ENCODE data around the gene SMYD3.

Gene SMYD3

GRCh38 chr1:246318622-246319021, 188.5 kb downstream of the SMYD3 start:
- TF ChIP-seq, protein P1, sequence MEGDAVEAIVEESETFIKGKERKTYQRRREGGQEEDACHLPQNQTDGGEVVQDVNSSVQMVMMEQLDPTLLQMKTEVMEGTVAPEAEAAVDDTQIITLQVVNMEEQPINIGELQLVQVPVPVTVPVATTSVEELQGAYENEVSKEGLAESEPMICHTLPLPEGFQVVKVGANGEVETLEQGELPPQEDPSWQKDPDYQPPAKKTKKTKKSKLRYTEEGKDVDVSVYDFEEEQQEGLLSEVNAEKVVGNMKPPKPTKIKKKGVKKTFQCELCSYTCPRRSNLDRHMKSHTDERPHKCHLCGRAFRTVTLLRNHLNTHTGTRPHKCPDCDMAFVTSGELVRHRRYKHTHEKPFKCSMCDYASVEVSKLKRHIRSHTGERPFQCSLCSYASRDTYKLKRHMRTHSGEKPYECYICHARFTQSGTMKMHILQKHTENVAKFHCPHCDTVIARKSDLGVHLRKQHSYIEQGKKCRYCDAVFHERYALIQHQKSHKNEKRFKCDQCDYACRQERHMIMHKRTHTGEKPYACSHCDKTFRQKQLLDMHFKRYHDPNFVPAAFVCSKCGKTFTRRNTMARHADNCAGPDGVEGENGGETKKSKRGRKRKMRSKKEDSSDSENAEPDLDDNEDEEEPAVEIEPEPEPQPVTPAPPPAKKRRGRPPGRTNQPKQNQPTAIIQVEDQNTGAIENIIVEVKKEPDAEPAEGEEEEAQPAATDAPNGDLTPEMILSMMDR (IDR thresholded peaks at IDR 0.05; ENCODE audit: insufficient read depth, low read length, poor library complexity, severe bottlenecking): no peak
- no peak for TF ChIP-seq EZH2phosphoT487 (conservative IDR thresholded peaks at IDR 0.05; ENCODE audit: low read length)
- H3K9ac ChIP-seq (ENCODE audit: low read length): no peak overlapping the region
- H3K27me3 ChIP-seq (ENCODE audit: low read length): no peaks in the 10 kb centered on the region
- no peak overlapping the region for H3K4me3 ChIP-seq (ENCODE audit: insufficient read depth, low read length, poor library complexity, severe bottlenecking)
- no peaks in the 10 kb centered on the region for H3K9me3 ChIP-seq (ENCODE audit: insufficient read depth, low read length)
- H3K27ac ChIP-seq (ENCODE audit: low read depth, low read length): no peak overlapping the region
- no peak overlapping the region for H2AFZ ChIP-seq (ENCODE audit: low read depth, low read length, severe bottlenecking)
- H3K79me2 ChIP-seq (ENCODE audit: insufficient read depth, low read length): no peaks in the 10 kb centered on the region
- no peaks in the 10 kb centered on the region for H3K36me3 ChIP-seq (ENCODE audit: low read length)
- H3K4me2 ChIP-seq (ENCODE audit: low read depth, low read length, poor library complexity, severe bottlenecking): no peak overlapping the region
- no peaks in the 10 kb centered on the region for H4K20me1 ChIP-seq (ENCODE audit: low read depth, low read length)
- H3K9me2 ChIP-seq (replicated peaks; ENCODE audit: insufficient read depth, low read length): no peaks in the 10 kb centered on the region
- no peaks in the 10 kb centered on the region for H3F3A ChIP-seq (ENCODE audit: insufficient read depth)

DNA sequence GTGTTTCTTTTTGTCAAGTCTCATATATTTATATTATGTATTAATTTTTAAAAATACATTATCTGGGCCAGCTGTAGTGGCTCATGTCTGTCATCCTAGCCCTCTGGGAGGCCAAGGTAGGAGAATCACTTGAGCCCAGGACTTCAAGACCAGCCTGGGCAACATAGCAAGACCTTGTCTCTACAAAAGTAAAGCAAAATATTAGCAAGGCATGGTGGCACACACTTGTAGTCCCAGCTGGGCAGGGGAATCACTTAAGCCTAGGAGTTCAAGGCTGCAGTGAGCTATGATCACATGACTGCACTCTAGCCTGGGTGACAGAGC, 189.1 kb downstream of the SMYD3 start:
- Histone ChIP-seq H3K4me2 (ENCODE audit: low read depth, low read length, poor library complexity, severe bottlenecking) (no peak overlapping the region), H3K9ac (ENCODE audit: low read length) (no peak overlapping the region)
- no peak for TF ChIP-seq EZH2phosphoT487 (conservative IDR thresholded peaks at IDR 0.05; ENCODE audit: low read length)
- TF ChIP-seq, protein P1 (IDR thresholded peaks at IDR 0.05; ENCODE audit: insufficient read depth, low read length, poor library complexity, severe bottlenecking): no peak

GRCh38 chr1:246317332-246318035, 189.6 kb downstream of the SMYD3 start:
- H3K4me2 ChIP-seq (ENCODE audit: low read depth, low read length, poor library complexity, severe bottlenecking): no peak overlapping the region
- no peaks in the 10 kb centered on the region for H3K9me3 ChIP-seq (ENCODE audit: insufficient read depth, low read length)
- no peak overlapping the region for H3K9ac ChIP-seq (ENCODE audit: low read length)
- H4K20me1 ChIP-seq (ENCODE audit: low read depth, low read length): no peaks in the 10 kb centered on the region
- H3K27ac ChIP-seq (ENCODE audit: low read depth, low read length): no peak overlapping the region
- H3K27me3 ChIP-seq (ENCODE audit: low read length): no peaks in the 10 kb centered on the region
- TF ChIP-seq EZH2phosphoT487 (conservative IDR thresholded peaks at IDR 0.05; ENCODE audit: low read length): no peak
- TF ChIP-seq, protein P1 (IDR thresholded peaks at IDR 0.05; ENCODE audit: insufficient read depth, low read length, poor library complexity, severe bottlenecking): no peak
- H2AFZ ChIP-seq (ENCODE audit: low read depth, low read length, severe bottlenecking): no peak overlapping the region
- H3K9me2 ChIP-seq (replicated peaks; ENCODE audit: insufficient read depth, low read length): no peaks in the 10 kb centered on the region
- no peaks in the 10 kb centered on the region for H3K36me3 ChIP-seq (ENCODE audit: low read length)
- no peaks in the 10 kb centered on the region for H3K79me2 ChIP-seq (ENCODE audit: insufficient read depth, low read length)
- H3F3A ChIP-seq (ENCODE audit: insufficient read depth): no peaks in the 10 kb centered on the region
- H3K4me3 ChIP-seq (ENCODE audit: insufficient read depth, low read length, poor library complexity, severe bottlenecking): no peak overlapping the region

More for the DNA sequence above, 189.1 kb downstream of the SMYD3 start:
- no peaks in the 10 kb centered on the region for H3K27me3 ChIP-seq (ENCODE audit: low read length)
- no peaks in the 10 kb centered on the region for H3K79me2 ChIP-seq (ENCODE audit: insufficient read depth, low read length)
- H2AFZ ChIP-seq (ENCODE audit: low read depth, low read length, severe bottlenecking): no peak overlapping the region
- no peaks in the 10 kb centered on the region for H3K36me3 ChIP-seq (ENCODE audit: low read length)
- no peak overlapping the region for H3K4me3 ChIP-seq (ENCODE audit: insufficient read depth, low read length, poor library complexity, severe bottlenecking)
- no peaks in the 10 kb centered on the region for H3K9me2 ChIP-seq (replicated peaks; ENCODE audit: insufficient read depth, low read length)
- no peaks in the 10 kb centered on the region for H3K9me3 ChIP-seq (ENCODE audit: insufficient read depth, low read length)
- H3K27ac ChIP-seq (ENCODE audit: low read depth, low read length): no peak overlapping the region
- H4K20me1 ChIP-seq (ENCODE audit: low read depth, low read length): no peaks in the 10 kb centered on the region
- no peaks in the 10 kb centered on the region for H3F3A ChIP-seq (ENCODE audit: insufficient read depth)
